ENCODE results near the gene ANAPC7.

GRCh38 chr12:110426406-110426805 lies 22.9 kb upstream of the ANAPC7 start:
- TF ChIP-seq POLR2A (IDR thresholded peaks at IDR 0.05; ENCODE audit: low read length) (no peak), GATA1 (IDR thresholded peaks at IDR 0.05; ENCODE audit: low read depth, low read length) (no peak)

All from erythroblast (primary cell).